HepG2 (cell line): ENCODE results near the gene C20orf204. TPM values are rescaled to one million over a fixed set of nuclear protein-coding genes. Genes with fewer than 3 reads are reported as not detected.

ENCODE experiments used
- AHR ChIP-seq: IDR thresholded peaks from 2 replicates; pipeline ENCODE4 v1.6.1; 2018; ENCODE audit warnings: missing genetic modification reagents, missing compliant biosample characterization
- ASH2L ChIP-seq: fragments of 300-600, 200-600 bp; sonication (generic); IDR thresholded peaks from 2 replicates; pipeline ENCODE4 v1.7.0; 2017; ENCODE audit warnings: low read depth, mild to moderate bottlenecking, moderate library complexity, mixed read lengths, low read length; ENCODE audit not compliant: insufficient read length
- CBX1 ChIP-seq: IDR thresholded peaks from one replicate; pipeline ENCODE4 v1.6.1; 2016; ENCODE audit warnings: antibody characterized with exemption, low read depth
- PCBP1 ChIP-seq: fragments of 200-400 bp; formaldehyde crosslinking; IDR thresholded peaks from 2 replicates; pipeline ENCODE4 v1.6.1; 2017; ENCODE audit warnings: mild to moderate bottlenecking, low read depth, low read length, borderline replicate concordance
- RBM39 ChIP-seq: fragments of 200-400 bp; formaldehyde crosslinking; IDR thresholded peaks from one replicate; pipeline ENCODE4 v1.6.1; 2018; ENCODE audit warnings: antibody characterized with exemption, mild to moderate bottlenecking, low read depth, low read length; ENCODE audit not compliant: poor library complexity, severe bottlenecking
- TAF1 ChIP-seq: sonication (generic); formaldehyde crosslinking; IDR thresholded peaks from 2 replicates; pipeline ENCODE4 v1.4.0; 2020; ENCODE audit warnings: missing genetic modification reagents
- U2AF1 ChIP-seq: fragments of 200-400 bp; formaldehyde crosslinking; optimal IDR thresholded peaks from 2 replicates; pipeline ENCODE3; 2017; ENCODE audit warnings: mild to moderate bottlenecking, low read depth, low read length
- YEATS2 ChIP-seq: sonication (generic); formaldehyde crosslinking; IDR thresholded peaks from 2 replicates; pipeline ENCODE4 v1.4.0; 2020; ENCODE audit warnings: missing genetic modification reagents, borderline replicate concordance
- ZNF234 ChIP-seq: sonication (generic); formaldehyde crosslinking; conservative IDR thresholded peaks from 2 replicates; pipeline ENCODE4 v1.5.1; 2020; ENCODE audit warnings: mild to moderate bottlenecking, missing genetic modification reagents
- ZNF281 ChIP-seq: sonication (generic); formaldehyde crosslinking; IDR thresholded peaks from 2 replicates; pipeline ENCODE4 v1.4.0; 2020; ENCODE audit warnings: missing genetic modification reagents, borderline replicate concordance
- ZNF329 ChIP-seq: sonication (generic); formaldehyde crosslinking; IDR thresholded peaks from 2 replicates; pipeline ENCODE4 v1.9.0; 2021; ENCODE audit warnings: low read depth, mild to moderate bottlenecking, missing genetic modification reagents
- ZNF878 ChIP-seq: sonication (generic); formaldehyde crosslinking; IDR thresholded peaks from 2 replicates; pipeline ENCODE4 v1.8.1; 2023; ENCODE audit warnings: mild to moderate bottlenecking, missing genetic modification reagents, moderate library complexity
- polyA plus RNA-seq, 8 experiments: library from polyadenylated mRNA; depleted of rRNA in 3 of 8; stranded (reverse) in 7 of 8; unstranded in 1 of 8; fragments of >200 nt; fragmentation: Illumina TruSeq in 4 of 8; extraction: Trizol in 4 of 8; gene quantifications; 2 replicates each; pipeline versions ENCODE4 v1.2.1 to v1.2.3, GENCODE V29; 2011 to 2016; ENCODE audit warnings: low read depth in 4 of 8, missing spikeins in 1 of 8, mixed read lengths in 1 of 8; ENCODE audit not compliant: insufficient read depth in 1 of 8
- total RNA-seq, 5 experiments: library from RNA; depleted of rRNA; stranded (reverse); fragments of >200 nt; fragmentation: Illumina TruSeq; extraction: Trizol; gene quantifications; 2 replicates each; pipeline ENCODE4 v1.2.3, GENCODE V29; 2016; ENCODE audit warnings: low read depth in 1 of 5
- TF ChIP-seq, protein P1 (sequence below), 2 experiments: fragments of 450-650 bp in 1 of 2; sonication (generic) in 1 of 2; formaldehyde crosslinking; IDR thresholded peaks; 2 replicates each; pipeline versions ENCODE4 v1.5.0 to v1.8.0; 2020 to 2022; ENCODE audit warnings: mild to moderate bottlenecking in 1 of 2, missing genetic modification reagents in 1 of 2
- TF ChIP-seq, protein P2 (sequence below): sonication (generic); formaldehyde crosslinking; conservative IDR thresholded peaks from 2 replicates; pipeline ENCODE4 v1.4.0; 2020; ENCODE audit warnings: mild to moderate bottlenecking, missing genetic modification reagents, moderate library complexity
- TF ChIP-seq, protein P3 (sequence below): IDR thresholded peaks from 2 replicates; pipeline ENCODE4 v1.4.0; 2020; ENCODE audit warnings: mild to moderate bottlenecking, missing genetic modification reagents

C20orf204 gene
- total and polyA plus RNA-seq, 2 of the 13 experiments (the other 11 are each of a cell fraction or from before 2014, with no cell fraction given), result 22.1 to 80.0 TPM

DNA sequence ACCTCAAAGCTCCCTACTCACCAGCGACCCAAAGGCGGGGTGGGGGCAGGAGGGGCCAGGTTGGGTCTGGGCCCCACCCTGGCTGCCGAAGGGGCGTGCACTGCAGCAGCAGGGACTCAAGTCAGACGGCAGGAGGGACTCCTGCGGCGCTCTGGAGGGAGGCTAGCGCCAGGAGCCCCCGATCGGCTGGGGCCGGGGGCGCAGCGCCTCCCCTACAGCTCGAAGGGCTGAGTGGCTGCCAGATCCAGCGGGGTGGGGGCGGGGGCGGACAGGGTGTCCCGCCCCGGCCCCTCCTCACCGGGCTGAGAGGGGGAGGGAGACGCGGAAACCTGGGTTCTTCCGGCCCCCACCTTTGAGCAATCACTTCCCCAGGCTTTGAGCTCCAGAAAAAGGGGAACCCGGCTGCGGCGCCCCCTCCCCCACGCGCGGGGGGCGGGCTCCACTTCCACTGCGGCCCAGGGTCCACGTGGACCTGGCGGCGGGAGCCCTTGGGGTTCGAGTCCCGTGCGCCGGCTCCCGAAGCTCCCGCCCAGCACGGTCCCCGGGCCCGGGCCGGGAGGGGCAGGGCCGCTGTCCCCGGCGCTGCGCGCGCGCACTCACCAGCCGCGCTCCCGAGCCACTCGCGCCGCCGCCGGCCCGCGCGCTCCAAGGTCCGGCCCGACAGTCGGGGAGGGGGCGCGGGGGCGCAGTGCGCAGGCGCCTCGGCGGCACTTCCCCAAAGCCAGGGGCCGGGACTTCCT lies 43.5 kb downstream of the C20orf204 start, which contains the start of gene RGS19 (continued):
- TF ChIP-seq ASH2L (peak; percentile 37), RBM39 (peak; percentile 40), ZNF878 (CRISPR knock-in tag) (no peak), AHR (CRISPR knock-in tag) (no peak), PCBP1 (0 out of 2 replicates have a peak, but pooled peaks have one; percentile 86), CBX1 (no peak), ZNF281 (CRISPR knock-in tag) (no peak), U2AF1 (peak; percentile 10), ZNF329 (CRISPR knock-in tag) (no peak), TAF1 (peak; percentile 24; the same call in 1 of the 2 replicates), ZNF234 (no peak), YEATS2 (CRISPR knock-in tag) (peak; percentile 18; the same call in 1 of the 2 replicates)
- TF ChIP-seq, protein P1, sequence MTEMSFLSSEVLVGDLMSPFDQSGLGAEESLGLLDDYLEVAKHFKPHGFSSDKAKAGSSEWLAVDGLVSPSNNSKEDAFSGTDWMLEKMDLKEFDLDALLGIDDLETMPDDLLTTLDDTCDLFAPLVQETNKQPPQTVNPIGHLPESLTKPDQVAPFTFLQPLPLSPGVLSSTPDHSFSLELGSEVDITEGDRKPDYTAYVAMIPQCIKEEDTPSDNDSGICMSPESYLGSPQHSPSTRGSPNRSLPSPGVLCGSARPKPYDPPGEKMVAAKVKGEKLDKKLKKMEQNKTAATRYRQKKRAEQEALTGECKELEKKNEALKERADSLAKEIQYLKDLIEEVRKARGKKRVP (CRISPR knock-in tag; IDR thresholded peaks at IDR 0.05), result no peak
- TF ChIP-seq, protein P2, sequence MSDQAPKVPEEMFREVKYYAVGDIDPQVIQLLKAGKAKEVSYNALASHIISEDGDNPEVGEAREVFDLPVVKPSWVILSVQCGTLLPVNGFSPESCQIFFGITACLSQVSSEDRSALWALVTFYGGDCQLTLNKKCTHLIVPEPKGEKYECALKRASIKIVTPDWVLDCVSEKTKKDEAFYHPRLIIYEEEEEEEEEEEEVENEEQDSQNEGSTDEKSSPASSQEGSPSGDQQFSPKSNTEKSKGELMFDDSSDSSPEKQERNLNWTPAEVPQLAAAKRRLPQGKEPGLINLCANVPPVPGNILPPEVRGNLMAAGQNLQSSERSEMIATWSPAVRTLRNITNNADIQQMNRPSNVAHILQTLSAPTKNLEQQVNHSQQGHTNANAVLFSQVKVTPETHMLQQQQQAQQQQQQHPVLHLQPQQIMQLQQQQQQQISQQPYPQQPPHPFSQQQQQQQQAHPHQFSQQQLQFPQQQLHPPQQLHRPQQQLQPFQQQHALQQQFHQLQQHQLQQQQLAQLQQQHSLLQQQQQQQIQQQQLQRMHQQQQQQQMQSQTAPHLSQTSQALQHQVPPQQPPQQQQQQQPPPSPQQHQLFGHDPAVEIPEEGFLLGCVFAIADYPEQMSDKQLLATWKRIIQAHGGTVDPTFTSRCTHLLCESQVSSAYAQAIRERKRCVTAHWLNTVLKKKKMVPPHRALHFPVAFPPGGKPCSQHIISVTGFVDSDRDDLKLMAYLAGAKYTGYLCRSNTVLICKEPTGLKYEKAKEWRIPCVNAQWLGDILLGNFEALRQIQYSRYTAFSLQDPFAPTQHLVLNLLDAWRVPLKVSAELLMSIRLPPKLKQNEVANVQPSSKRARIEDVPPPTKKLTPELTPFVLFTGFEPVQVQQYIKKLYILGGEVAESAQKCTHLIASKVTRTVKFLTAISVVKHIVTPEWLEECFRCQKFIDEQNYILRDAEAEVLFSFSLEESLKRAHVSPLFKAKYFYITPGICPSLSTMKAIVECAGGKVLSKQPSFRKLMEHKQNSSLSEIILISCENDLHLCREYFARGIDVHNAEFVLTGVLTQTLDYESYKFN, result no peak
- TF ChIP-seq, protein P3, sequence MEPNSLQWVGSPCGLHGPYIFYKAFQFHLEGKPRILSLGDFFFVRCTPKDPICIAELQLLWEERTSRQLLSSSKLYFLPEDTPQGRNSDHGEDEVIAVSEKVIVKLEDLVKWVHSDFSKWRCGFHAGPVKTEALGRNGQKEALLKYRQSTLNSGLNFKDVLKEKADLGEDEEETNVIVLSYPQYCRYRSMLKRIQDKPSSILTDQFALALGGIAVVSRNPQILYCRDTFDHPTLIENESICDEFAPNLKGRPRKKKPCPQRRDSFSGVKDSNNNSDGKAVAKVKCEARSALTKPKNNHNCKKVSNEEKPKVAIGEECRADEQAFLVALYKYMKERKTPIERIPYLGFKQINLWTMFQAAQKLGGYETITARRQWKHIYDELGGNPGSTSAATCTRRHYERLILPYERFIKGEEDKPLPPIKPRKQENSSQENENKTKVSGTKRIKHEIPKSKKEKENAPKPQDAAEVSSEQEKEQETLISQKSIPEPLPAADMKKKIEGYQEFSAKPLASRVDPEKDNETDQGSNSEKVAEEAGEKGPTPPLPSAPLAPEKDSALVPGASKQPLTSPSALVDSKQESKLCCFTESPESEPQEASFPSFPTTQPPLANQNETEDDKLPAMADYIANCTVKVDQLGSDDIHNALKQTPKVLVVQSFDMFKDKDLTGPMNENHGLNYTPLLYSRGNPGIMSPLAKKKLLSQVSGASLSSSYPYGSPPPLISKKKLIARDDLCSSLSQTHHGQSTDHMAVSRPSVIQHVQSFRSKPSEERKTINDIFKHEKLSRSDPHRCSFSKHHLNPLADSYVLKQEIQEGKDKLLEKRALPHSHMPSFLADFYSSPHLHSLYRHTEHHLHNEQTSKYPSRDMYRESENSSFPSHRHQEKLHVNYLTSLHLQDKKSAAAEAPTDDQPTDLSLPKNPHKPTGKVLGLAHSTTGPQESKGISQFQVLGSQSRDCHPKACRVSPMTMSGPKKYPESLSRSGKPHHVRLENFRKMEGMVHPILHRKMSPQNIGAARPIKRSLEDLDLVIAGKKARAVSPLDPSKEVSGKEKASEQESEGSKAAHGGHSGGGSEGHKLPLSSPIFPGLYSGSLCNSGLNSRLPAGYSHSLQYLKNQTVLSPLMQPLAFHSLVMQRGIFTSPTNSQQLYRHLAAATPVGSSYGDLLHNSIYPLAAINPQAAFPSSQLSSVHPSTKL (CRISPR knock-in tag), result no peak
